ENCODE data around the gene ENTR1.

The ENTR1 gene

DNA sequence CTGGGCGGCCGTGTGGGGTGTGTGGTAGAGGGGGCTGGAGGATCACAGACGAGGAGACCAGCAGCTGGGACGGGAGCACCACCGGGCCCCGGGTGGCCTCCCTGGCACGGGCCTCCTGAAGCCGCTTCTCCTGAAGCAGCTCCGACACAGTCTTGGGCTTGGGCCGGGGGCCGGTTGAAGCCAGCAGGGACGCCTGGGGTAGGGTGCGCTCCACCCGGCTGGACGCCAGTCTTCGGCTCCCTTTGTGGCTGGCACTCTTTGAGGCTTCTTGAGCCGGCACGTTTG is 31.5 kb downstream of the ENTR1 start:
- Histone ChIP-seq H3K4me1 (ENCODE audit: insufficient read depth, low read length) (no peaks in the 10 kb centered on the region), H3K36me3 (ENCODE audit: insufficient read depth, low read length) (peaks cover 69% of the 10 kb centered on the region), H3K9ac (ENCODE audit: low read depth, low read length) (no peak overlapping the region), H3K27ac (ENCODE audit: low read depth, low read length) (no peak overlapping the region), H3K4me3 (ENCODE audit: low read length) (no peak overlapping the region), H3K9me3 (ENCODE audit: insufficient read depth, low read depth, low read length) (no peaks in the 10 kb centered on the region), H3K27me3 (ENCODE audit: insufficient read depth, low read length) (no peaks in the 10 kb centered on the region)
- 96% methylated on average over 18 of the region's 18 CpGs for WGBS

DNA sequence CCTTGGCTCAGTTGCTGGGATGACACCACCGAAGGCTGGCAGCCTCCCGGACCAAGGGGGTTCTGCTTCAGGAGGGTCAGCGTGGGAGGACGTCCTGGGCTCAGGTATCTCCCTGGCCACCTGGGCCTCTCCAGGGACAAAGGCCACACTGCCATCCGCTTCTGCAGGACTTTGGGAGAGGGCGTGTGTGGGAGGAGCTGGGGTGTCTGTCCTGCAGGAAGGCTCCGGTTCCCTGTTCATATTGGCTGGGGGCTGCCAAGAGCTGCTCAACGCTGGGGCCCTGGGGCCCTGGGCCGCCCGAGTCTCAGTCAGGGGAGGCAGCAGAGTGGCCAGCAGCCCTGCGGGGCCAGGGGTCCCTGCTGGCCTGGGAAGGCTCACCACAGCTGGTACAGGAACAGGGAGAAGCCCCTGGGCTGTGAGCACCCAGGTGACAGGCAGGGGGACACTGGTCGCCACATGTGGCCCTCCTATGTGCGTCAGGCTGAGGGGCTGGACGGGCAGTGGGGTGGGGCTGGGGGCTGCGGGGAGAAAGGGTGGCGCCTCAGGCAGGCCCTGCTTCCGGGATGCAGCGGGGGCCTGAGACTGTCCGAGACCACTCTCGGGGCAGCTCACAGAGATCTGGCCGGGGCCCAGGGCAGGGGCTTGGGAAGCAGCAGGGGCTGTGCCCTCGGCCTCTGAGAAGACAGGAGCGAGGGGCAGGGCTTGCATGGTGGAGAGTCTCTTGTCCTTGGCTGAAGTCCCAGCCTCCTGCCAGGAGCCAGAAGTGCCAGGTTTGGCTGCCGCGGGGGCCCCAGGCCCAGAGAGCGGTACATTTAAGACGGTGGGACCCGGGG is 32.0 kb downstream of the ENTR1 start:
- no peaks in the 10 kb centered on the region for H3K27me3 ChIP-seq (ENCODE audit: insufficient read depth, low read length)
- peaks cover 64% of the 10 kb centered on the region for H3K36me3 ChIP-seq (ENCODE audit: insufficient read depth, low read length)
- H3K4me1 ChIP-seq (ENCODE audit: insufficient read depth, low read length): no peaks in the 10 kb centered on the region
- H3K9ac ChIP-seq (ENCODE audit: low read depth, low read length): no peak overlapping the region
- no peaks in the 10 kb centered on the region for H3K9me3 ChIP-seq (ENCODE audit: insufficient read depth, low read depth, low read length)
- H3K4me3 ChIP-seq (ENCODE audit: low read length): no peak overlapping the region
- H3K27ac ChIP-seq (ENCODE audit: low read depth, low read length): no peak overlapping the region
- WGBS: 91% methylated on average over 28 of the region's 28 CpGs

DNA sequence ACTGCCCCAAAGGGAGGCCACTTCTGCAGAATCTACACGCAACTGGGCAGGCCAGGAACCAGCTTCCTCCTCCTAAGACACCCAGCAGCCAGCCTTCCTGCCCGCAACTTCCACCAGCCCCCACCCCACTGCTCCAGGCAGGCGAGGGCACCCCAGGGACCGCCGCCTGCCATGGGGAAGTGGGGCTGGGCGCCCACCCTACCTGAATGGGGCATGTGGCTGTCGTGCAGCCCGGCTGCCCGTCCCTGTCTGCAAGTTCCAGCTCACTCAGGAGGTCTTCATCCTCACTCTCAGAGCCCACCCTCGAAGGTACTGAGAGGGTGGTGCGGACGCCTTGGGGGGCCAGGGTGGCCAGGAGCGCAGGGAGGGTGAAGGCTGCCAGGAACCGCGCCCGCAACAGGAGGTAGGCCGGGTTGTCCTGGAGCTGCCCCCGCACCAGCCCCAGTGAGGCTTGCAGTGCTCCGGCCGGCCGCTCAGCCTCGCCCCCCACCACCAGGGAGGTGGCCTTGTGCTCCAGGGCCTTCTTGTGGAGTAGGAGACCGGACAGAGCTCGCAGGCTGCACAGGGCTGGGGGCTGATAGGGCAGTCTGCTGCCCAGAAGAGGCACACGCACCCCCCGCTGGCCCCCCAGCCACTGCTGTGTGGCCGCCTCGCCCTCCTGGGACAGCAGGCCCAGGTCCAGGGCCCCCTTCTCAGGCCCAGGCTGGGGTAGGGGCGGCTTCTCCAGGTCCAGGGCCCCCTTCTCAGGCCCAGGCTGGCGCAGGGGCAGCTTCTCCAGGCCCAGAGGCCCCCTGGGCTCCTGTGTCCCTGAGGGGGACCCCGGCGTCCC is 32.9 kb downstream of the ENTR1 start:
- peaks cover 56% of the 10 kb centered on the region for H3K36me3 ChIP-seq (ENCODE audit: insufficient read depth, low read length)
- H3K9ac ChIP-seq (ENCODE audit: low read depth, low read length): no peak overlapping the region
- no peaks in the 10 kb centered on the region for H3K27me3 ChIP-seq (ENCODE audit: insufficient read depth, low read length)
- H3K9me3 ChIP-seq (ENCODE audit: insufficient read depth, low read depth, low read length): no peaks in the 10 kb centered on the region
- H3K27ac ChIP-seq (ENCODE audit: low read depth, low read length): no peak overlapping the region
- H3K4me1 ChIP-seq (ENCODE audit: insufficient read depth, low read length): no peaks in the 10 kb centered on the region
- 95% methylated on average over 32 of the region's 32 CpGs for WGBS
- no peak overlapping the region for H3K4me3 ChIP-seq (ENCODE audit: low read length)

- WGBS: 92% methylated on average over 8 of the region's 8 CpGs
- H3K36me3 ChIP-seq (ENCODE audit: insufficient read depth, low read length): peaks cover 45% of the 10 kb centered on the region
- no peak overlapping the region for H3K4me3 ChIP-seq (ENCODE audit: low read length)
- no peaks in the 10 kb centered on the region for H3K4me1 ChIP-seq (ENCODE audit: insufficient read depth, low read length)
- H3K27me3 ChIP-seq (ENCODE audit: insufficient read depth, low read length): no peaks in the 10 kb centered on the region
- H3K9ac ChIP-seq (ENCODE audit: low read depth, low read length): no peak overlapping the region
- H3K9me3 ChIP-seq (ENCODE audit: insufficient read depth, low read depth, low read length): no peaks in the 10 kb centered on the region
- no peak overlapping the region for H3K27ac ChIP-seq (ENCODE audit: low read depth, low read length)
Measured at GRCh38 chr9:136376457-136376856, 34.0 kb downstream of the ENTR1 start.

- Histone ChIP-seq H3K36me3 (ENCODE audit: insufficient read depth, low read length) (peaks cover 34% of the 10 kb centered on the region), H3K4me1 (ENCODE audit: insufficient read depth, low read length) (no peaks in the 10 kb centered on the region)
- 95% methylated on average over 12 of the region's 12 CpGs for WGBS
Measured at GRCh38 chr9:136375096-136375495, 35.3 kb downstream of the ENTR1 start.

DNA sequence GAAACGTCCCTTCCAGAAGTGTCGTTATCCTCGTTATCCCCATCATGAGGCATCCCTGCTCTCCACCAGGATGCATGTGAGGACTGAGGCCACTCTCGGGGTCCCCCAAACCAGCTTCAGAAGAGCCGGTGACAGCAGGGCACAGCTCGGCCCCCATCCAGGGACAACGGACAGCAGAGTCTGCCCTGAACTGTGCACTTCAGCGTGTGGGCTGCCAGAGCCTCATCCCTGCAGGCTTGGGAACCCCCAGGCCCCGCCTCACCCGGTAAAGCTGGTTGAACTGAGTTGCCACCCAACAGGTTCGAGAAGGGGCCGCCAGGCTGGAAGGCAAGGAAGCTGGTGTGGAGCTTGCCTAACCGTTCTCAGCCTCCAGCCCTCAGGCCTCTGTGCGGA is 36.2 kb downstream of the ENTR1 start:
- Histone ChIP-seq H3K36me3 (ENCODE audit: insufficient read depth, low read length) (peaks cover 27% of the 10 kb centered on the region), H3K4me1 (ENCODE audit: insufficient read depth, low read length) (no peaks in the 10 kb centered on the region), H3K9me3 (ENCODE audit: insufficient read depth, low read depth, low read length) (no peaks in the 10 kb centered on the region), H3K9ac (ENCODE audit: low read depth, low read length) (no peak overlapping the region), H3K4me3 (ENCODE audit: low read length) (no peak overlapping the region), H3K27me3 (ENCODE audit: insufficient read depth, low read length) (no peaks in the 10 kb centered on the region), H3K27ac (ENCODE audit: low read depth, low read length) (no peak overlapping the region)
- WGBS: 95% methylated on average over 14 of the region's 14 CpGs

More at GRCh38 chr9:136375096-136375495, 35.3 kb downstream of the ENTR1 start:
- H3K9me3 ChIP-seq (ENCODE audit: insufficient read depth, low read depth, low read length): no peaks in the 10 kb centered on the region
- H3K4me3 ChIP-seq (ENCODE audit: low read length): no peak overlapping the region
- H3K27me3 ChIP-seq (ENCODE audit: insufficient read depth, low read length): no peaks in the 10 kb centered on the region
- H3K27ac ChIP-seq (ENCODE audit: low read depth, low read length): no peak overlapping the region
- H3K9ac ChIP-seq (ENCODE audit: low read depth, low read length): no peak overlapping the region

DNA sequence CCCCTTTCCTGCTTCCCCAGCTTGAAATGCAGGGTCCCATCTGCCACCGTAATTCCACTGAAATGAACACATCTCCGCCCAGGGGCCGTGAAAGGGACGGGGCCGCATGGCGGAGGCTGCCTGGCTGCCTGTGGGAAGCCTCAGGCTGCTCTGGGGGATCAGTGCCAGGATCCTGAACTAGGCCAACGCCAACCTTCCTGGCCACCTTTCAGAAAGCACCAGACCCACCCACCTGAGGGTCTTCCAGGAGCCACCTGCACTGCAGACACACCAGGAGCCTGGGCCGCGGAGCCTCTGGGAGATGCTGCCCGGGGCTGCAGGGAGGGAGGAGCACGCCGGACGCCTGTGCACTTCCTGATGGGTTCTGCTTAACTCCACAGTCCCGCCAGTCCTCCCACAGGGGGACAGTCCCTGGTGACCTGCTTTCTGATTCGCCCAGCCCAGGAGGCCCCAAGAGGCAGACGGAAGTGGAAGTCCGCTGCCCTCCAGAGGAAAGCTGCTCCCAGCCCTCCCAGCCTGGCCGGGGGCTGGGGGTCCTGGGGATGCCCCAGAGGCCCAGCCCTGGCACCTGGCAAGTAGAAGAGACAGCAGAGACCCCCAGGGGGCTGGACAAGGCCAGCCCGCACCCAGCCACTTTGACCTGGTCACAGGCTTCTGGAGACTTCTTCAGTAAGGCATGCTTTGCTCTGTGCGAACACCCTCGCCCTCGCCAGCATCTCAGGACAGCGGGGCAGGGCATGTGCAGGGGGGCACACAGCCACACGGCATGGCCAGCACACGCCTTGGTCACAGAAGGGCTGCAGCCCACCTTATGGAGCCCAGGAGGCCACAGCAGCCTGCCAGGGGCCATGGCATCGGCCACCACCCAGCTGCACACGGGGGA is 36.9 kb downstream of the ENTR1 start, which contains the start of gene CARD9:
Gene CARD9 (minus strand): TSS at position 370 of the 883 bp plus-strand sequence. CDS start 1,591 bp downstream, outside the sequence.
- no peaks in the 10 kb centered on the region for H3K27me3 ChIP-seq (ENCODE audit: insufficient read depth, low read length)
- H3K4me3 ChIP-seq (ENCODE audit: low read length): no peak within 1 kb of the TSS
- 91% methylated on average over 27 of the region's 27 CpGs for WGBS
- no peak within 1 kb of the TSS for H3K27ac ChIP-seq (ENCODE audit: low read depth, low read length)
- H3K4me1 ChIP-seq (ENCODE audit: insufficient read depth, low read length): no peaks in the 10 kb centered on the region
- H3K9ac ChIP-seq (ENCODE audit: low read depth, low read length): no peak within 1 kb of the TSS; the same call in 1 of the 2 replicates
- peaks cover 25% of the 10 kb centered on the region; the same call in 1 of the 2 replicates for H3K36me3 ChIP-seq (ENCODE audit: insufficient read depth, low read length)
- H3K9me3 ChIP-seq (ENCODE audit: insufficient read depth, low read depth, low read length): no peaks in the 10 kb centered on the region

- Histone ChIP-seq H3K9ac (ENCODE audit: low read depth, low read length) (no peak overlapping the region; the same call in 1 of the 2 replicates), H3K9me3 (ENCODE audit: insufficient read depth, low read depth, low read length) (no peaks in the 10 kb centered on the region), H3K27ac (ENCODE audit: low read depth, low read length) (no peak overlapping the region), H3K4me3 (ENCODE audit: low read length) (no peak overlapping the region), H3K4me1 (ENCODE audit: insufficient read depth, low read length) (no peaks in the 10 kb centered on the region), H3K27me3 (ENCODE audit: insufficient read depth, low read length) (no peaks in the 10 kb centered on the region), H3K36me3 (ENCODE audit: insufficient read depth, low read length) (peaks cover 25% of the 10 kb centered on the region; the same call in 1 of the 2 replicates)
- 74% methylated on average over 21 of the region's 21 CpGs for WGBS
Measured at GRCh38 chr9:136372561-136373299, 37.7 kb downstream of the ENTR1 start.

DNA sequence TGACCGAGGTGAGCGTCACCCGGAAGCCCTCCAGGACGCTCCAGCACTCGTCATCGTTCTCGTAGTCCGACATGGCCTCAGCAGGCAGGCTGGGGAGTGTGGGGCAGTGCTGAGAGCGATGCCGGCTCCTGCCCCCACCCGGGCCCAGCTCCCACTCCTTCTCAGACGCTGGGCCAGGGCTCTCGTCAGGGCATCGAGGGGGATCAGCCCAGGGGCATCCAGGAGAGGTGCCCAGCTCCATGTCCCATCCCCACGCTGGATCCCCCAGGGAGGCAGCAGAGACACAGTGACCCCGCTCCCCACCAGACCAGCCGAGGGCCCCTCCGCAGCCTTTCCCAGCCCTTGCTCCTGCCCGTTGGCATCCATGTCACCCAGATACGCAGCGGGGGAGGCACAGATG is 38.4 kb downstream of the ENTR1 start:
- Histone ChIP-seq H3K4me1 (ENCODE audit: insufficient read depth, low read length) (no peaks in the 10 kb centered on the region), H3K9me3 (ENCODE audit: insufficient read depth, low read depth, low read length) (no peaks in the 10 kb centered on the region), H3K36me3 (ENCODE audit: insufficient read depth, low read length) (peaks cover 24% of the 10 kb centered on the region; the same call in 1 of the 2 replicates), H3K9ac (ENCODE audit: low read depth, low read length) (no peak overlapping the region; the same call in 1 of the 2 replicates), H3K4me3 (ENCODE audit: low read length) (no peak overlapping the region), H3K27ac (ENCODE audit: low read depth, low read length) (no peak overlapping the region), H3K27me3 (ENCODE audit: insufficient read depth, low read length) (no peaks in the 10 kb centered on the region)
- 93% methylated on average over 21 of the region's 21 CpGs for WGBS

DNA sequence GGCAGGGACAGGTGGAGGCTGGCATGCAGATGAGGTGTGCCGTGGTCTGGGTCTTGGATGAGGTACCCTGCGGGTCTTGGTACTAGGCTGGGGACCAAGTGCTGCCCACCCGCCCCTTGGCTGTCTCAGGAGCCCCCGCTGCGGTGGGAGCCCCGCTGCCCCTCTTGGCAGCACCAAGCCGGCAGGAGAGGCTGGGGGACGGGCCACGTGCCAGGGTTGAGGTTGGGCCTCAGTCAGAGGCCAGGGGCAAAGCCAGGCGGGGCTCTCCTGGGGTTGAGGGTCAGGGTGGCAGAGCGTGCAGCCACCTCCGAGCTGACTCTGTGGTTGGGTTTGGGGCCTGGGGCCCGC is 38.9 kb downstream of the ENTR1 start:
- Histone ChIP-seq H3K9ac (ENCODE audit: low read depth, low read length) (no peak overlapping the region), H3K9me3 (ENCODE audit: insufficient read depth, low read depth, low read length) (no peaks in the 10 kb centered on the region), H3K36me3 (ENCODE audit: insufficient read depth, low read length) (peaks cover 19% of the 10 kb centered on the region; the same call in 1 of the 2 replicates), H3K27me3 (ENCODE audit: insufficient read depth, low read length) (no peaks in the 10 kb centered on the region), H3K4me1 (ENCODE audit: insufficient read depth, low read length) (no peaks in the 10 kb centered on the region), H3K27ac (ENCODE audit: low read depth, low read length) (no peak overlapping the region), H3K4me3 (ENCODE audit: low read length) (no peak overlapping the region)
- 93% methylated on average over 13 of the region's 13 CpGs for WGBS
